H1 (cell line): Measurements from ENCODE around the gene CMBL. TPM values are rescaled to one million over a fixed set of nuclear protein-coding genes. Genes with fewer than 3 reads are reported as not detected.

Source experiments
- CTCF ChIA-PET: fragments of 300-600 bp; sonication (Branson Sonifier 250); formaldehyde crosslinking; loops from one replicate; lab custom pipeline; 2021; ENCODE audit not compliant: partially characterized antibody; lab: Charles Lee
- POLR2A ChIA-PET: fragments of 300-600 bp; sonication (Branson Sonifier 250); formaldehyde crosslinking; loops from one replicate; lab custom pipeline; 2021; ENCODE audit warnings: inconsistent platforms; ENCODE audit not compliant: partially characterized antibody; lab: Charles Lee
- DNase-seq, 2 experiments: peaks; one replicate each; pipeline versions ENCODE4 v3.0.0 to v3.0.0-alpha.2; 2010 to 2022; ENCODE audit warnings: low spot score in 2 of 2, low read depth in 1 of 2, mixed read lengths in 1 of 2
- FAIRE-seq: peaks from 2 replicates; lab custom pipeline; 2011; peaks lifted over from hg19 to GRCh38; lab: Jason Lieb, UNC
- H2AFZ ChIP-seq: 2 replicates; pipeline ENCODE4 v1.8.1; 2012; ENCODE audit warnings: low read length, inconsistent platforms
- H2AK5ac ChIP-seq: 2 replicates; pipeline ENCODE4 v1.6.1; 2013; ENCODE audit warnings: low read depth, low read length
- H2BK120ac ChIP-seq: replicated peaks from 2 replicates; pipeline ENCODE3; 2013; ENCODE audit warnings: low read depth, low read length, inconsistent platforms
- H2BK12ac ChIP-seq: 2 replicates; pipeline ENCODE4 v1.6.1; 2013; ENCODE audit warnings: low read depth, low read length
- H2BK15ac ChIP-seq: 2 replicates; pipeline ENCODE4 v1.6.1; 2013; ENCODE audit warnings: low read length
- H2BK20ac ChIP-seq: 2 replicates; pipeline ENCODE4 v1.6.1; 2013; ENCODE audit warnings: low read length
- H2BK5ac ChIP-seq: 2 replicates; pipeline ENCODE4 v1.6.1; 2013; ENCODE audit warnings: low read depth, low read length
- H3K14ac ChIP-seq: 2 replicates; pipeline ENCODE4 v1.6.1; 2013; ENCODE audit warnings: inconsistent platforms; ENCODE audit not compliant: insufficient read length
- H3K18ac ChIP-seq: 2 replicates; pipeline ENCODE4 v1.6.1; 2013; ENCODE audit warnings: low read length; ENCODE audit errors: extremely low read depth
- H3K23ac ChIP-seq: 2 replicates; pipeline ENCODE4 v1.6.1; 2013; ENCODE audit warnings: inconsistent platforms; ENCODE audit not compliant: insufficient read length
- H3K23me2 ChIP-seq: 2 replicates; pipeline ENCODE4 v1.6.1; 2013; ENCODE audit warnings: low read depth, low read length
- H3K27ac ChIP-seq: 2 replicates; pipeline ENCODE4 v1.6.1; 2011; ENCODE audit warnings: low read depth, low read length, inconsistent platforms
- H3K27me3 ChIP-seq, 4 experiments: replicated peaks in 1 of 4; 1 replicate in 1 of 4; 2 replicates in 3 of 4; pipeline versions ENCODE4 v1.6.1 to v1.8.1; 2011 to 2013; ENCODE audit warnings: low read length in 3 of 4, mild to moderate bottlenecking in 3 of 4, inconsistent platforms in 2 of 4, mixed read lengths in 2 of 4, moderate library complexity in 1 of 4; ENCODE audit not compliant: control insufficient read depth in 3 of 4, insufficient read depth in 3 of 4; ENCODE audit errors: extremely low read depth in 1 of 4
- H3K36me3 ChIP-seq, 4 experiments: 2 replicates each; pipeline versions ENCODE4 v1.6.1 to v1.8.1; 2011 to 2013; ENCODE audit warnings: mild to moderate bottlenecking in 4 of 4, low read length in 3 of 4, moderate library complexity in 2 of 4, control low read depth in 1 of 4, inconsistent platforms in 1 of 4; ENCODE audit not compliant: insufficient read depth in 4 of 4, control insufficient read depth in 2 of 4
- H3K4ac ChIP-seq: replicated peaks from 2 replicates; pipeline ENCODE3; 2013; ENCODE audit warnings: low read length, low read depth, mixed read lengths, inconsistent platforms; ENCODE audit not compliant: insufficient read length
- H3K4me1 ChIP-seq, 4 experiments: replicated peaks in 1 of 4; 1 replicate in 1 of 4; 2 replicates in 3 of 4; pipeline versions ENCODE4 v1.6.1 to v1.8.1; 2011 to 2013; ENCODE audit warnings: low read length in 3 of 4, inconsistent platforms in 2 of 4, mixed read lengths in 1 of 4; ENCODE audit not compliant: insufficient read depth in 4 of 4, control insufficient read depth in 3 of 4
- H3K4me2 ChIP-seq, 2 experiments: 2 replicates each; pipeline versions ENCODE4 v1.6.1 to v1.8.1; 2011 to 2013; ENCODE audit warnings: low read depth in 2 of 2, low read length in 2 of 2, control low read depth in 1 of 2, inconsistent platforms in 1 of 2, mild to moderate bottlenecking in 1 of 2; ENCODE audit not compliant: insufficient read depth in 1 of 2
- H3K4me3 ChIP-seq, 4 experiments: fragments of 200-600, 300-600 bp in 1 of 4; sonication (generic), shearing (Covaris generic), sonication (Bioruptor Twin) in 1 of 4; 2 replicates each; pipeline versions ENCODE4 v1.5.1 to v1.8.1; 2011 to 2016; ENCODE audit warnings: low read length in 4 of 4, low read depth in 3 of 4, control low read depth in 2 of 4, inconsistent platforms in 2 of 4, mild to moderate bottlenecking in 2 of 4, mixed read lengths in 1 of 4, moderate library complexity in 1 of 4; ENCODE audit not compliant: insufficient read depth in 2 of 4; ENCODE audit errors: extremely low read depth in 1 of 4
- H3K56ac ChIP-seq: replicated peaks from 2 replicates; pipeline ENCODE3; 2013; ENCODE audit warnings: low read depth, mild to moderate bottlenecking, mixed read lengths, low read length, inconsistent platforms; ENCODE audit not compliant: insufficient read length
- H3K79me1 ChIP-seq: 2 replicates; pipeline ENCODE4 v1.6.1; 2013; ENCODE audit warnings: low read depth, low read length, control low read depth
- H3K79me2 ChIP-seq, 2 experiments: 2 replicates each; pipeline versions ENCODE4 v1.6.1 to v1.8.1; 2012 to 2013; ENCODE audit warnings: low read length in 2 of 2, mild to moderate bottlenecking in 2 of 2, inconsistent platforms in 1 of 2; ENCODE audit not compliant: insufficient read depth in 2 of 2, control insufficient read depth in 1 of 2
- H3K9ac ChIP-seq, 4 experiments: replicated peaks in 1 of 4; 1 replicate in 1 of 4; 2 replicates in 3 of 4; pipeline versions ENCODE4 v1.6.1 to v1.8.1; 2011 to 2013; ENCODE audit warnings: low read depth in 3 of 4, low read length in 3 of 4, control low read depth in 2 of 4, mild to moderate bottlenecking in 2 of 4, moderate library complexity in 2 of 4, inconsistent platforms in 1 of 4; ENCODE audit errors: extremely low read depth in 1 of 4
- H3K9me3 ChIP-seq, 2 experiments: 2 replicates each; pipeline versions ENCODE4 v1.6.1 to v1.8.1; 2012 to 2013; ENCODE audit warnings: mild to moderate bottlenecking in 2 of 2, moderate library complexity in 2 of 2, control low read depth in 1 of 2, inconsistent platforms in 1 of 2, low read depth in 1 of 2, low read length in 1 of 2, mixed read lengths in 1 of 2; ENCODE audit not compliant: insufficient read depth in 2 of 2
- H4K20me1 ChIP-seq, 2 experiments: replicated peaks in 1 of 2; 2 replicates each; pipeline versions ENCODE3 to v1.8.1; 2011 to 2013; ENCODE audit warnings: inconsistent platforms in 2 of 2, low read length in 2 of 2, mild to moderate bottlenecking in 1 of 2; ENCODE audit not compliant: insufficient read depth in 2 of 2, control insufficient read depth in 1 of 2
- H4K5ac ChIP-seq: 2 replicates; pipeline ENCODE4 v1.6.1; 2013; ENCODE audit warnings: low read length, low read depth, mixed read lengths, inconsistent platforms; ENCODE audit not compliant: insufficient read length
- H4K8ac ChIP-seq: 2 replicates; pipeline ENCODE4 v1.8.0; 2013; ENCODE audit warnings: mild to moderate bottlenecking, moderate library complexity, low read length, inconsistent platforms; ENCODE audit not compliant: insufficient read depth; ENCODE audit errors: extremely low read depth
- H4K91ac ChIP-seq: replicated peaks from 2 replicates; pipeline ENCODE3; 2013; ENCODE audit warnings: low read length, mixed read lengths, inconsistent platforms; ENCODE audit not compliant: insufficient read length
- ATF2 ChIP-seq: IDR thresholded peaks from 2 replicates; pipeline ENCODE4 v1.6.1; 2012; ENCODE audit warnings: low read length, inconsistent platforms
- BACH1 ChIP-seq: IDR thresholded peaks from 2 replicates; pipeline ENCODE4 v1.6.1; 2012; ENCODE audit warnings: low read length, improper control_type of control experiment
- CBX5 ChIP-seq: fragments of 300-800, 300-1000 bp; sonication (generic); IDR thresholded peaks from 2 replicates; pipeline ENCODE4 v1.7.1; 2016; ENCODE audit warnings: antibody characterized with exemption, low read length, low read depth
- CBX8 ChIP-seq: fragments of 300-800, 300-1000 bp; sonication (generic); IDR thresholded peaks from 2 replicates; pipeline ENCODE4 v1.7.1; 2016; ENCODE audit warnings: low read depth, low read length, borderline replicate concordance
- JUND ChIP-seq: IDR thresholded peaks from 2 replicates; pipeline ENCODE4 v1.6.1; 2011; ENCODE audit warnings: mild to moderate bottlenecking, improper control_type of control experiment, low read length
- NANOG ChIP-seq: IDR thresholded peaks from 2 replicates; pipeline ENCODE4 v1.6.1; 2011; ENCODE audit warnings: low read length, low read depth, mild to moderate bottlenecking, inconsistent platforms; ENCODE audit not compliant: insufficient read depth, poor library complexity, severe bottlenecking
- RFX5 ChIP-seq: IDR thresholded peaks from 2 replicates; pipeline ENCODE4 v1.6.1; 2011; ENCODE audit warnings: low read depth, low read length, improper control_type of control experiment, borderline replicate concordance
- SAP30 ChIP-seq: fragments of 300-600 bp; sonication (generic); IDR thresholded peaks from 2 replicates; pipeline ENCODE4 v1.7.1; 2012; ENCODE audit warnings: low read length, moderate library complexity, mild to moderate bottlenecking, inconsistent platforms; ENCODE audit not compliant: insufficient read depth, insufficient replicate concordance
- SP4 ChIP-seq: IDR thresholded peaks from 2 replicates; pipeline ENCODE4 v1.6.1; 2012; ENCODE audit warnings: low read length, inconsistent platforms
- WGBS, 2 experiments: shearing (Covaris generic) in 1 of 2; methylation state at CpG; one replicate each; pipeline versions ENCODE4 v1.1.6 to v1.1.7; 2013 to 2015; ENCODE audit warnings: low lambda C conversion rate in 2 of 2, mixed read lengths in 2 of 2, inconsistent platforms in 1 of 2, low coverage in 1 of 2, missing lambda C conversion rate in 1 of 2; ENCODE audit not compliant: insufficient replicate concordance in 2 of 2, insufficient coverage in 1 of 2, insufficient read length in 1 of 2; ENCODE audit errors: extremely low coverage in 1 of 2, missing lambda C conversion rate in 1 of 2; 5-methylcytosine and 5-hydroxymethylcytosine counted together
- polyA plus RNA-seq, 7 experiments: library from polyadenylated mRNA; depleted of rRNA in 3 of 7; stranded (reverse) in 5 of 7; unstranded in 2 of 7; fragments of >200 nt in 5 of 7; fragments of 200-250 nt in 2 of 7; gene quantifications; 1 replicate in 5 of 7; 2 replicates in 1 of 7; 4 replicates in 1 of 7; pipeline versions ENCODE4 v1.2.1 to v1.2.3, GENCODE V29; 2011 to 2013; ENCODE audit warnings: missing spikeins in 2 of 7, mixed read lengths in 2 of 7
- total RNA-seq: library from RNA; stranded (reverse); fragmentation: NEBNext Ultra II Directional; extraction: Animal tissue kit (Norgen Biotek cat#: 25700); gene quantifications from 2 replicates; pipeline ENCODE4 v1.2.1, GENCODE V29; 2021

Gene CMBL
- total and polyA plus RNA-seq, 2 of the 8 experiments (the other 6 are each of a cell fraction or from before 2014, with no cell fraction given), result 27.9 to 32.1 TPM

GRCh38 chr5:10348258-10348657, 40.6 kb upstream of the CMBL start:
- no peak overlapping the region for H4K5ac ChIP-seq
- no peak overlapping the region for H4K91ac ChIP-seq
- H3K18ac ChIP-seq, result no peak overlapping the region
- H3K36me3 ChIP-seq, result no peaks in the 10 kb centered on the region
- H3K4me3 ChIP-seq, result no peak overlapping the region
- no peaks in the 10 kb centered on the region for H3K23me2 ChIP-seq
- FAIRE-seq (no peak), DNase-seq (no peak)
- no peaks in the 10 kb centered on the region for H3K79me1 ChIP-seq
- WGBS, 2 experiments, result 88% methylated on average over 2 of the region's 2 CpGs; no CpG with 5 or more reads in 1 of the 2 experiments
- no peak overlapping the region for H2BK15ac ChIP-seq
- CTCF ChIA-PET, result interaction anchor here (1.0 kb wide), 1 partner anchor 9 kb away, joined by 4 read pairs; no protein-coding TSS in a partner anchor
- H2AK5ac ChIP-seq, result no peak overlapping the region
- no peak overlapping the region for H2BK120ac ChIP-seq
- POLR2A ChIA-PET, result no interaction called here
- H4K8ac ChIP-seq, result no peak overlapping the region
- no peak overlapping the region for H3K9ac ChIP-seq
- H3K23ac ChIP-seq, result no peak overlapping the region
- H3K79me2 ChIP-seq, result no peaks in the 10 kb centered on the region
- peaks cover 2 to 8% (median 4%) of the 10 kb centered on the region in 4 experiments; a peak in 5 of 7 replicates for H3K4me1 ChIP-seq
- no peak overlapping the region for H2AFZ ChIP-seq
- no peak overlapping the region for H2BK20ac ChIP-seq
- H3K56ac ChIP-seq, result no peak overlapping the region
- H3K9me3 ChIP-seq, result no peaks in the 10 kb centered on the region
- no peak overlapping the region for H2BK12ac ChIP-seq
- no peak overlapping the region for H3K27ac ChIP-seq
- H3K14ac ChIP-seq, result no peak overlapping the region
- no peak overlapping the region for H3K4me2 ChIP-seq
- no peak overlapping the region for H3K4ac ChIP-seq
- H2BK5ac ChIP-seq, result no peak overlapping the region
- no peaks in the 10 kb centered on the region for H4K20me1 ChIP-seq
- H3K27me3 ChIP-seq, result peaks cover 0 to 6% (median under 1%) of the 10 kb centered on the region in 4 experiments; a peak in 1 of 7 replicates
- TF ChIP-seq ATF2 (no peak), CBX8 (no peak), JUND (no peak), SAP30 (no peak), RFX5 (no peak), NANOG (no peak), BACH1 (no peak), CBX5 (no peak), SP4 (no peak)
